Left lung (tissue), 10 donors: Measurements from ENCODE around the gene GTF2E1. TPM values are rescaled to one million over a fixed set of nuclear protein-coding genes. Genes with fewer than 3 reads are reported as not detected.
A peak's percentile ranks its signal among the peaks of the same experiment; 100 is the strongest.
"Not testable (repeated sequence)": the region's sequence is repeated elsewhere in the genome, so short reads cannot be mapped to it uniquely, and the experiment has no call there.

Experiments used
- ATAC-seq: fragments of 200-7000 bp; cut with Tn5 transposase; one replicate; pipeline ENCODE4 v1.9.1; 2020; ENCODE audit warnings: moderate library complexity
- DNase-seq, 4 donors: peaks; one replicate each; pipeline ENCODE4 v3.0.0-alpha.2; 2013 to 2020
- H3K27ac ChIP-seq, 2 donors: fragments of 200-600 bp; sonication (generic) in 1 of 2; one replicate each; pipeline versions ENCODE4 v1.5.0 to v1.8.0; 2020 to 2021
- H3K27me3 ChIP-seq, 2 donors: fragments of 200-600 bp; sonication (generic) in 1 of 2; one replicate each; pipeline versions ENCODE4 v1.5.0 to v1.8.0; 2020 to 2021
- H3K36me3 ChIP-seq, 2 donors: fragments of 200-600 bp; sonication (generic) in 1 of 2; one replicate each; pipeline versions ENCODE4 v1.5.0 to v1.8.0; 2020 to 2021
- H3K4me1 ChIP-seq, 2 donors: fragments of 200-600 bp; one replicate each; pipeline ENCODE4 v1.8.0; 2021
- H3K4me3 ChIP-seq, 2 donors: fragments of 200-600 bp; sonication (generic) in 1 of 2; one replicate each; pipeline versions ENCODE4 v1.5.0 to v1.8.0; 2020 to 2021; ENCODE audit warnings: mild to moderate bottlenecking in 1 of 2
- H3K9me3 ChIP-seq, 2 donors: fragments of 200-600 bp; sonication (generic) in 1 of 2; one replicate each; pipeline versions ENCODE4 v1.5.0 to v1.8.0; 2020 to 2021
- CTCF ChIP-seq, 2 donors: fragments of 200-600 bp; sonication (generic) in 1 of 2; IDR thresholded peaks; one replicate each; pipeline versions ENCODE4 v1.5.0 to v1.8.0; 2021; ENCODE audit warnings: antibody characterized with exemption in 2 of 2
- intact Hi-C, 2 donors: fragments of 100-400 bp; cut with DNase I; formaldehyde crosslinking; loops; one replicate each; pipeline versions ENCODE4 v1.11.2 to v1.14.2; 2022
- polyA plus RNA-seq, 6 donors: library from polyadenylated mRNA; unstranded; fragments of 120-200 nt; gene quantifications; one replicate each; pipeline ENCODE4 v1.2.1, GENCODE V29; 2013; ENCODE audit not compliant: insufficient read length in 6 of 6
- total RNA-seq, 2 donors: library from RNA; stranded (reverse); fragmentation: NEBNext Ultra II Directional; extraction: Animal tissue kit (Norgen Biotek cat#: 25700); gene quantifications; one replicate each; pipeline ENCODE4 v1.2.1, GENCODE V29; 2021
- donor health status: DM: no; HTN: yes; CAD: no.
- donor health status: DM: no; HTN: no; CAD: no.

Gene GTF2E1
- total and polyA plus RNA-seq, 8 donors: 11.9 to 21.5 (median 14.1) TPM

- TF ChIP-seq CTCF (IDR thresholded peaks at IDR 0.05): no peak
- intact Hi-C loops: no loop called here
- DNase-seq (no peak), ATAC-seq (no peak)
- Histone ChIP-seq H3K27me3 (no peaks in the 10 kb centered on the region), H3K36me3 (peaks cover 0 to 3% of the 10 kb centered on the region in 2 donors), H3K4me3 (no peak overlapping the region), H3K9me3 (peaks cover 0 to 7% of the 10 kb centered on the region in 2 donors), H3K27ac (no peak overlapping the region), H3K4me1 (no peaks in the 10 kb centered on the region)
These were observed 11.7 kb upstream of the GTF2E1 start for GRCh38 chr3:120730576-120731542.

DNA sequence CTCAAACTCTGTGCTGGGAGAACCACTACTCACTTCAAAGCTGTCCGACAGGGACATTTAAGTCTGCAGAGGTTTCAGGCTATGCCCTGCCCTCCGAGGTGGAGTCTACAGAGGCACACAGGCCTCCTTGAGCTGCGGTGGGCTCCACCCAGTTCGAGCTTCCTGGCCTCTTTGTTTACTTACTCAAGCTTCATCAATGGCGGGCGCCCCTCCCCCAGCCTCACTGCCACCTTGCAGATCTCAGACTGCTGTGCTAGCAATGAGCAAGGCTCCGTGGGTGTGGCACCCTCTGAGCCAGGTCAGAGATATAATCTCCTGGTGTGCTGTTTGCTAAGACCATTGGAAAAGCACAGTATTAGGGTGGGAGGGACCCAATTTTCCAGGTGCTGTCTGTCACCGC is 4.5 kb upstream of the GTF2E1 start:
- H3K27me3 ChIP-seq, H3K9me3 ChIP-seq, ATAC-seq, H3K36me3 ChIP-seq, H3K4me3 ChIP-seq, DNase-seq, H3K4me1 ChIP-seq, intact Hi-C loops, H3K27ac ChIP-seq: not testable (repeated sequence)

DNA sequence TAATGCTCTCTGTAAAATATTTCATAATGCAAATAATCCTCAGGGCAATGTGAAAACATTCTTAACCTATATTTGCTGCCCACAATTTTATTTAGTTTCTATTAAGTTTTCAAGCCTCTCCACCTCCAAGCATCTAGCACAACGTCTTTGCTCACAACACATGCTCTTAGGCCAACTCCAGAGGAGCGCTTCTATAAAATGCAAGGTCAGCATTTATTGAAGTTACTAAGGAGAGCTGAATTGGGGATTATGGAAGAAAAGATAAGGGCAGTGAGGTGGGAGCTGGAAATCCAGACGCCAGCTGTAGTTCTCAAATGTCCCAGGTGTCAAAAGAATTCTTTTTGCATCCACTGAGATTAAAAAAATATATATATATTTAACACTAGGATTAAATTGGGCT is 1.2 kb upstream of the GTF2E1 start:
- intact Hi-C loops: no loop called here
- H3K9me3 ChIP-seq: no peaks in the 10 kb centered on the region
- no peak for TF ChIP-seq CTCF (IDR thresholded peaks at IDR 0.05)
- H3K4me3 ChIP-seq: peak overlapping the region; percentile 65 to 81
- DNase-seq: no peak
- H3K36me3 ChIP-seq: peaks cover 0 to 6% of the 10 kb centered on the region in 2 donors
- ATAC-seq: no peak
- H3K27ac ChIP-seq: peak overlapping the region in 1 of 2 donors; percentile 98
- H3K4me1 ChIP-seq: peaks cover 0 to 22% of the 10 kb centered on the region in 2 donors
- H3K27me3 ChIP-seq: no peaks in the 10 kb centered on the region

DNA sequence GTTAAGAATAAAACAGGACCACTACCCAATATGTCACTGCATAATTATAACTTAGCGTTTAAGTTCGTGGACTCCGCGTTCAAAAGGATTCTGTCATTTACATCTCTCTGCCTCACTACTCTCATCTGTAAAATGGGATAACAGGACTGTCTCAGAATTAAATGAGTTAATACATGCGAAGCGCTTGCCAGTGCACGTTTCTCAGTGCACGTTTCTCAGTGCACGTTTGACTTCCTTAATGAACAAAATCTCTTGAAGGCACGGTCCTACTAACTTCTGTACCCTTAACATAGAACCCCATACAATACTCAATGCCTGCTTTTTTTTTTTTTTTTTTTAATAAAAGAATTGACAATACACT is 727 bp upstream of the GTF2E1 start:
- H3K9me3 ChIP-seq: no peaks in the 10 kb centered on the region
- peak; percentile 37 for ATAC-seq
- intact Hi-C loops: no loop called here

GRCh38 chr3:120742849-120743365 is 363 bp downstream of the GTF2E1 start:
- H3K4me3 ChIP-seq: peak overlapping the region; percentile 65 to 81
- peak; percentile 33 for ATAC-seq
- no peak for TF ChIP-seq CTCF (IDR thresholded peaks at IDR 0.05)
- intact Hi-C loops: no loop called here
- no peaks in the 10 kb centered on the region for H3K27me3 ChIP-seq
- H3K4me1 ChIP-seq: peaks cover 0 to 22% of the 10 kb centered on the region in 2 donors
- H3K27ac ChIP-seq: peak overlapping the region; percentile 94 to 98
- H3K36me3 ChIP-seq: no peaks in the 10 kb centered on the region
- DNase-seq: peak in 2 of 4 donors; percentile 51 to 83
- H3K9me3 ChIP-seq: no peaks in the 10 kb centered on the region

More for the DNA sequence above, 727 bp upstream of the GTF2E1 start:
- no peak for DNase-seq
- peaks cover 0 to 22% of the 10 kb centered on the region in 2 donors for H3K4me1 ChIP-seq
- no peaks in the 10 kb centered on the region for H3K27me3 ChIP-seq
- TF ChIP-seq CTCF (IDR thresholded peaks at IDR 0.05): no peak
- H3K27ac ChIP-seq: peak overlapping the region; percentile 94 to 98
- H3K4me3 ChIP-seq: peak overlapping the region; percentile 65 to 81
- peaks cover 0 to 6% of the 10 kb centered on the region in 2 donors for H3K36me3 ChIP-seq
